Activated T-cell treated with anti-CD3 and anti-CD28 coated beads, Interleukin-2, amount 50 U/mL, for 72 hours (primary cell): ENCODE data around the gene AMBRA1. TPM values are rescaled to one million over a fixed set of nuclear protein-coding genes. Genes with fewer than 3 reads are reported as not detected.

Experiments used
- ATAC-seq, 2 donors: fragments of 150-1000 bp; cut with Tn5 transposase; replicated peaks in 1 of 2; 2 replicates each; pipeline ENCODE4 v1.10.0; 2021; ENCODE audit warnings: moderate library complexity in 2 of 2, mild to moderate bottlenecking in 1 of 2
- DNase-seq, 2 donors: peaks; one replicate each; pipeline ENCODE4 v3.0.0; 2021 to 2022; ENCODE audit warnings: mixed read lengths in 1 of 2
- H3K27ac Mint-ChIP-seq: one replicate; pipeline ENCODE4 v1.8.0; 2022; ENCODE audit warnings: mild to moderate bottlenecking, moderate library complexity, mixed read lengths
- H3K27me3 Mint-ChIP-seq: one replicate; pipeline ENCODE4 v1.8.0; 2022; ENCODE audit warnings: low read depth, mixed read lengths
- H3K36me3 Mint-ChIP-seq, 2 donors: one replicate each; pipeline ENCODE4 v1.8.0; 2022; ENCODE audit warnings: mixed read lengths in 2 of 2, mild to moderate bottlenecking in 1 of 2; ENCODE audit not compliant: insufficient read depth in 2 of 2
- H3K4me1 Mint-ChIP-seq: one replicate; pipeline ENCODE4 v1.8.0; 2022; ENCODE audit warnings: low read depth, mixed read lengths
- H3K4me3 Mint-ChIP-seq, 2 donors: one replicate each; pipeline ENCODE4 v1.8.0; 2022; ENCODE audit warnings: mild to moderate bottlenecking in 2 of 2, mixed read lengths in 2 of 2, moderate library complexity in 2 of 2
- H3K9me3 Mint-ChIP-seq, 2 donors: one replicate each; pipeline ENCODE4 v1.8.0; 2022; ENCODE audit warnings: mixed read lengths in 2 of 2
- total RNA-seq, 2 donors: library from RNA; stranded (reverse); gene quantifications; one replicate each; pipeline ENCODE4 v1.2.3, GENCODE V29; 2022

AMBRA1 gene
- total RNA-seq, 2 donors from 2014 or later, result 32.2 to 35.2 TPM

DNA sequence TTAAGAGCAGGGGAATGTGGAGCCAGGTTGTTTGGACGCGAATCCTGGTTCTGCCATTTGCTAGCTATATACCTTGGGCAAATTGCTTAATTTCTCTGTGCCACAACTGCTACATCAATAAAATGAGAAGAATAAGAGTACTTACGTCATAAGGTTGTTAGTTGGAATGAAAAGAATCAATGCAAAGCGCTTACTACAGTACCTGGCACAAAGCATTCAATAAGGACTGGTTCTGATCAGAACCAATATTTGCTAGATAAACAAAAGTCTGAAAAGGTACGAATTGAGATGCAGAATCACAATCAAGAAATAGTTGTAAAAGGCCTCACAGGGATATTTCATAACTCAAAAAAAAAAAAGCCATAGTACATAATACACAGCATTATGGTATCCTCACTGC is 11.2 kb downstream of the AMBRA1 start:
- Mint-ChIP-seq H3K36me3 (peaks cover 0 to 10% of the 10 kb centered on the region in 2 donors), H3K27me3 (no peaks in the 10 kb centered on the region), H3K27ac (no peak overlapping the region), H3K9me3 (peaks cover 0 to 2% of the 10 kb centered on the region in 2 donors), H3K4me3 (no peak overlapping the region), H3K4me1 (peaks cover 15% of the 10 kb centered on the region)
- DNase-seq (no peak), ATAC-seq (no peak)

DNA sequence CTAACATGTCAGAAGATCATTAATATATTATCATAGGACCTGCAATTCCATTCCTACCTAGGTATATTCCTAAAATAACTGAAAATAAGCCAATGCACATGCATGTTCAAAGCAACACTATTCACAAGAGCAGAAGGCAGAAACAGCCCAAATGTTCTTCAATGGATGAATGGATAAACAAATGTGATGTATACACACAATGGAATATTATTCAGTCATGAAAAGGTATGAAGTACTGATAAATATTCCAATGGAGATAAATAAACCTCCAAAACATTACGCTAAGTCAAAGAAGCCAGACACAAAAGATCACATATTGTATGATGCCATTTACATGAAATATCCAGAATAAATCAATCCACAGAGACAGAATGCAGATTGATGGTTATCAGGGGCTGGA is 16.8 kb downstream of the AMBRA1 start:
- Mint-ChIP-seq H3K4me3 (no peak overlapping the region), H3K27ac (no peak overlapping the region), H3K4me1 (peaks cover 24% of the 10 kb centered on the region), H3K27me3 (no peaks in the 10 kb centered on the region), H3K9me3 (peaks cover 0 to 2% of the 10 kb centered on the region in 2 donors), H3K36me3 (peaks cover 0 to 2% of the 10 kb centered on the region in 2 donors)
- ATAC-seq, result no peak
- DNase-seq, result no peak

GRCh38 chr11:46574656-46575055 is 19.2 kb downstream of the AMBRA1 start:
- H3K27ac Mint-ChIP-seq, result peak overlapping the region; percentile 85
- peak overlapping the region in 1 of 2 donors; percentile 65 for H3K4me3 Mint-ChIP-seq
- DNase-seq (no peak), ATAC-seq (peak; percentile 34 to 51)
- peaks cover 23% of the 10 kb centered on the region for H3K4me1 Mint-ChIP-seq
- peaks cover 0 to 2% of the 10 kb centered on the region in 2 donors for H3K9me3 Mint-ChIP-seq
- H3K36me3 Mint-ChIP-seq, result peaks cover 0 to 2% of the 10 kb centered on the region in 2 donors
- H3K27me3 Mint-ChIP-seq, result no peaks in the 10 kb centered on the region

GRCh38 chr11:46570790-46571398 is 22.9 kb downstream of the AMBRA1 start:
- H3K9me3 Mint-ChIP-seq, result no peaks in the 10 kb centered on the region
- no peak overlapping the region for H3K4me3 Mint-ChIP-seq
- no peak for DNase-seq
- no peak overlapping the region for H3K27ac Mint-ChIP-seq
- ATAC-seq, result peak in 1 of 2 donors; percentile 39
- no peaks in the 10 kb centered on the region for H3K27me3 Mint-ChIP-seq
- H3K4me1 Mint-ChIP-seq, result peaks cover 19% of the 10 kb centered on the region
- H3K36me3 Mint-ChIP-seq, result no peaks in the 10 kb centered on the region

DNA sequence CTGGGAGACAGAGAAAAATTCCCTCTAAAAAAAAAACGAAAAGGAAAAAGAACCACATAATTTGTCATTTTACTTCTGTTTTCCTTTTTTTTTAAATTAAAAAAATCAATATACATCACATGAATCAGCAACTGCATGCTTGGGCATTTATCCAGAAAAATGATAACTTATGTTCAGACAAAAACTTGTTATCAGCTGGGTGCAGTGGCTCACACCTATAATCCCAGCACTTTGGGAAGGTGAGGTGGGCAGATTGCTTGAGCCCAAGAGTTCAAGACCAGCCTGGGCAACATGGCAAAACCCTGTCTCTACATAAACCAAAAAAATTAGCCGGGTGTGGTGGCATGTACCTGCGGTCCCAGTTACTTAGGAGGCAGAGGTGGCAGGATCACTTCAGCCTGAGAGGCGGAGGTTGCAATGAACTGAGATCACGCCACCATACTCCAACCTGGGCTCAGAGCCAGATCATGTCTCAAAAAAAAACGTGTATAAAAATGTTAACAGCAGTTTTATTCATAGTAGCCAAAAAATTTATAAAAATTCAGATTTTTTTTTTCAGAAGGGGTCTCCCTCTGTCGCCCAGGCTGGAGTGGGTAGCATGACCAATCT is 28.5 kb downstream of the AMBRA1 start:
- ATAC-seq (no peak), DNase-seq (no peak)
- H3K27ac Mint-ChIP-seq, result no peak overlapping the region
- H3K36me3 Mint-ChIP-seq, result peaks cover 0 to 3% of the 10 kb centered on the region in 2 donors
- no peaks in the 10 kb centered on the region for H3K9me3 Mint-ChIP-seq
- H3K4me1 Mint-ChIP-seq, result peaks cover 33% of the 10 kb centered on the region
- H3K4me3 Mint-ChIP-seq, result no peak overlapping the region
- no peaks in the 10 kb centered on the region for H3K27me3 Mint-ChIP-seq

DNA sequence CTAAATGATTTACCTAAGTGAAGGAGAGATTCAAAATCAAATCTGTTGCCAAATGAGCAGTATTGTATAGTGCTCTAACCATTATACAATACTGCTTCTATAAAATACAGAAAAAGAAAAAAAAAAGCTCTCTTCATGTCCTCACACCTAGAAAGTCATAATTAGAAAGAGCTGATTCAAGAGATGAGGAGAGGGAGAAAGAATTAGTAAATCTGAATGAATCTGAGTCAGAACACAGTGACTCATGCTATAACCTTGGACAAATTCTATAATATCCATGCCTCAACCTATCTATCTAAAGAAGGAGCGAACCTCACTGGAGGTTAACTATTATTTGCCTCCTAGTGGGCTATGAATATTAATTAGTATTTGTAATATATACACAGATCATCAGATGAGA is 29.4 kb downstream of the AMBRA1 start:
- Mint-ChIP-seq H3K36me3 (peaks cover 0 to 3% of the 10 kb centered on the region in 2 donors), H3K27ac (peak overlapping the region; percentile 82), H3K9me3 (no peaks in the 10 kb centered on the region), H3K4me3 (no peak overlapping the region), H3K4me1 (peaks cover 41% of the 10 kb centered on the region), H3K27me3 (no peaks in the 10 kb centered on the region)
- DNase-seq (no peak), ATAC-seq (peak; percentile 95 to 96)

GRCh38 chr11:46562527-46562926 is 31.3 kb downstream of the AMBRA1 start:
- Mint-ChIP-seq H3K4me3 (no peak overlapping the region), H3K36me3 (peaks cover 0 to 3% of the 10 kb centered on the region in 2 donors), H3K9me3 (no peaks in the 10 kb centered on the region), H3K27me3 (no peaks in the 10 kb centered on the region), H3K27ac (peak overlapping the region; percentile 79), H3K4me1 (peaks cover 58% of the 10 kb centered on the region)
- DNase-seq, result no peak
- no peak for ATAC-seq

- Mint-ChIP-seq H3K4me1 (peaks cover 75% of the 10 kb centered on the region), H3K27ac (peak overlapping the region; percentile 98), H3K9me3 (no peaks in the 10 kb centered on the region), H3K36me3 (peaks cover 0 to 3% of the 10 kb centered on the region in 2 donors), H3K27me3 (no peaks in the 10 kb centered on the region), H3K4me3 (peak overlapping the region; percentile 84 to 98)
- DNase-seq (peak; percentile 18 to 29), ATAC-seq (peak; percentile 37 to 55)
Observed at GRCh38 chr11:46560300-46560991, 33.4 kb downstream of the AMBRA1 start.

DNA sequence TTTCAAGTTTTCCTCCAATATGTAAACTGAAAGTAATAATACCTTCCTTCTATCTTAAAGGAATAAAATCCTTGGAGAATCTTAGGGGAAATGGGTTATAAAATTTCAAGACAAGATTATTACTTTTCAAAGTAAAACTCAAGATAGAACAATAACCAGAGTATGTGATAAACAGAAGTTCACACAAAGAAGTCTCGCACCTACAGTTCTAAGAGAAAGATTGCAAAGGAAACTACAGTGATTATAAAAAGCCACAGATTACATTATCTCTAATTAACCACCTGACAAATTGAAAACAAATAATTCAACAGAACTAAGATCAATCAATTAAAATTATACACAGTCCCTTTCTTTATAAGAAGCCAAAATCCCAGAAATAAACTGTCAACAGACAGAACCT is 34.0 kb downstream of the AMBRA1 start:
- Mint-ChIP-seq H3K27ac (peak overlapping the region; percentile 98), H3K27me3 (no peaks in the 10 kb centered on the region), H3K9me3 (no peaks in the 10 kb centered on the region), H3K4me3 (peak overlapping the region; percentile 84 to 98), H3K36me3 (peaks cover 0 to 3% of the 10 kb centered on the region in 2 donors), H3K4me1 (peaks cover 80% of the 10 kb centered on the region)
- DNase-seq (no peak), ATAC-seq (no peak)

- Mint-ChIP-seq H3K27ac (no peak overlapping the region), H3K36me3 (peaks cover 0 to 3% of the 10 kb centered on the region in 2 donors), H3K4me1 (peaks cover 86% of the 10 kb centered on the region), H3K4me3 (no peak overlapping the region), H3K27me3 (no peaks in the 10 kb centered on the region), H3K9me3 (no peaks in the 10 kb centered on the region)
- ATAC-seq (no peak), DNase-seq (no peak)
Observed at GRCh38 chr11:46557684-46558151, 36.1 kb downstream of the AMBRA1 start.

DNA sequence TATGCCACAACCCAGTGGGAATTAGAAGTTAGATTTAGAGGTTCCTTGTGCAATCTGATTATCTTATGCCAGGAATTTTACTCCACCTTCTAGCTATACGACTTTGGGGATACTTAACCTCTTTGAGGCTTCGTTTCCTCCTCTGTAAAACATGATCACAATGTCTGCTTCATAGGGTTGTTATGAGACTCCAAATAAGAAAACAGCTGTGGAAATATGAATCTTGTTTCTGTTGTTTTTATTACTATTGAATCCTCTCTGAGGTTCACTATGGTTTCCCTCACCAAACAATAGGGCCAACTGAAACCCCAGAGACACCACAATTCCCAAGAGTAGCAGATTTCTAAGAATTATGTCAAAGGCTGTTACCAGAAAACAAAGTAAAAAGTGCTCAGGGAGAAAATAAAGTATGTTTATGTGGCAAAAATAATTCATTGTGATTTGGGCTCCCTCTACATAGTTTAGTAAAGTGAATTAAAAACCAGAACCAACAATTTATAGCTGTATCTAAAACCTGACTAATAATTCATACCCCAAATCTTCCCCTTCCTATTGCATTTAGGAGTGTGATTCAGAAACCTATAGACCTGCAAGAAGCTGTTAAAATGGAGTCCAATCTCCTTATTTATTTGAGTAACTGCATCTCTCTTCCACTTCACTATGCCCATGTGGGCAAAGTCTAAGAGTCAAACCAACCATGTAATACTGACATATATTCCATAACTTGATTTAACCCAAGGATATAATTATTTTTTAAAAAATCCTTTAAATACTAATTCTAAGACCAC is 38.4 kb downstream of the AMBRA1 start:
- Mint-ChIP-seq H3K4me3 (peak overlapping the region in 1 of 2 donors; percentile 56), H3K9me3 (no peaks in the 10 kb centered on the region), H3K27me3 (no peaks in the 10 kb centered on the region), H3K27ac (peak overlapping the region; percentile 76), H3K36me3 (no peaks in the 10 kb centered on the region), H3K4me1 (peaks cover 66% of the 10 kb centered on the region)
- no peak for DNase-seq
- peak; percentile 56 to 58 for ATAC-seq

DNA sequence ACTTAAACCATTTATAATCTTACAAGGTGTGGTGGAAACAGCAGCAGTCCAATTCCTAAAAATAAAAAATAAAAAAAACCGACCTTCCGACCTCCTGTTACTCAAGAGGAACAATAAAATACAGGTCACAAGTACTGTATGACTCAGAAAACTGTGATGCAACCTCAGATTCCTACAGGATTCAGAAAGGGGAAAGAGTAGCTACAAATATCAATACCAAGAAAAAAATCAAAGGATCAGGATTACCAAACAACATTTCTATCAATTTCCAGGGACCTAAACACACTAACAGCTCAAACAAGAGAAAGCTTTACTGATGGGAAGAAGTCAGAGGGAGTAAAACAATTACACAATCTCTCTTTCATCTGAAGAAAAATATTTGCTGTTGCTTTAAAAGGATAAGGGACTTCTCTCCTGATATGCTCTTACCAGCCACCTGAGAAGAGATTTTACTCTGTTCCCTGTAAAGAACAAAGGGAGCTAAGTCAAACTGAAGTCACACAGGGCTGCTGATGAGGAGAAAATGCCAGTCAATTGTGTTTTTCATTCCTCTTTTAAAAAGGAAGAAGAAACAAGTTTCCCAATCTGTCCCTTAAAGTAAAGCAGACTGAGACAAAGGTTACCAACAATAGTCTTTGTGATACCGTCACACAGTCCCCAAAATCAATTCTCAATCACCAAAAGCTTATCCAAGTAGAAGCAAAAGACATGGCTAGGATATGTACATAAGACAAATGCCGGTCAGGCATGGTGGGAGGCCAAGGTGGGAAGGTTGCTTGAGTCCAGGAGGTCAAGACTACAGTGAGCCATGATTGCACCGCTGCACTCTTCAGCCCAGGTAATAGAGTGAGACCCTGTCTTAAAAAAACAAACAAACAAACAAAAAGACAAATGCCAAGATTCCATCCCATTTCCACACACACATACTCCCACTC is 39.3 kb downstream of the AMBRA1 start:
- no peak for ATAC-seq
- Mint-ChIP-seq H3K4me3 (peak overlapping the region in 1 of 2 donors; percentile 11), H3K27ac (peak overlapping the region; percentile 61), H3K9me3 (no peaks in the 10 kb centered on the region), H3K27me3 (no peaks in the 10 kb centered on the region), H3K36me3 (no peaks in the 10 kb centered on the region), H3K4me1 (peaks cover 56% of the 10 kb centered on the region)
- no peak for DNase-seq
